ENCODE measurements around the gene WDR73. TPM values are rescaled to one million over a fixed set of nuclear protein-coding genes. Genes with fewer than 3 reads are reported as not detected.

WDR73 gene
- total RNA-seq, 1 experiment from 2014 or later: 35.6 TPM

DNA sequence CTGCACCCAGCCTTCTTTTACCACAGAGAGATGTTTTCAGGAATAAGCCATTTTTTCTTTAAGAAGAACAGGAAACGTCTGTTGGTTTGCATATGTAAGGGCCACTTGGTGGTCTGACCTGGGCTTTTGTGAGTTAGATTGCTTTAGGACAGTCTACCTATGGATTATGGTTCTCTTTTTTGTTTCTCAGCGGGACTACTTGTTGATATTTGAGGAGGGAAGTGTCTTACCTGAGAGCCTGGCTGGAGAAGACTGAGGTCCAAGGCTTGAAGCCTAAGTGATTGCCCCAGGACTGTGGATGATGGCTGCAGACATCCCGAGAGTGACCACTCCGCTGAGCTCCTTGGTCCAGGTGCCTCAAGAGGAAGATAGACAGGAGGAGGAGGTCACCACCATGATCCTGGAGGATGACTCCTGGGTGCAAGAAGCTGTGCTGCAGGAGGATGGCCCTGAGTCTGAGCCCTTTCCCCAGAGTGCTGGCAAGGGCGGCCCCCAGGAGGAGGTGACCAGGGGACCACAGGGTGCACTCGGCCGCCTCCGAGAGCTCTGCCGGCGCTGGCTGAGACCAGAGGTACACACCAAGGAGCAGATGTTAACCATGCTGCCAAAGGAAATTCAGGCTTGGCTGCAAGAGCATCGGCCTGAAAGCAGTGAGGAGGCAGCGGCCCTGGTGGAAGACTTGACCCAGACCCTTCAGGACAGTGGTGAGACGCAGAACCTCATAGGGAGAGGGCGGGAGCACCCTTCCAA is 50.3 kb downstream of the WDR73 start:
- BruUV-seq (replicated peaks): no TSS peak
- Histone ChIP-seq H2AFZ (ENCODE audit: low read depth, low read length, poor library complexity, severe bottlenecking) (no peak overlapping the region), H3K9ac (ENCODE audit: low read length) (no peak overlapping the region), H3K9me3 (ENCODE audit: control insufficient read depth in 1 of 2, insufficient read depth in 1 of 2, low read depth in 1 of 2, low read length in 2 of 2) (no peaks in the 10 kb centered on the region), H3K4me3 (replicated peaks in 1 of 2; ENCODE audit: low read depth in 1 of 2, low read length in 2 of 2) (no peak overlapping the region), H3K27me3 (ENCODE audit: insufficient read depth, low read length) (no peaks in the 10 kb centered on the region), H3K79me2 (ENCODE audit: insufficient read depth, low read length) (peaks cover 10% of the 10 kb centered on the region; the same call in 1 of the 2 replicates), H3K27ac (ENCODE audit: low read depth, low read length) (no peak overlapping the region), H4K20me1 (ENCODE audit: insufficient read depth) (no peaks in the 10 kb centered on the region), H3K36me3 (ENCODE audit: control insufficient read depth in 1 of 2, insufficient read depth in 2 of 2, low read length in 2 of 2) (peaks cover 4 to 30% of the 10 kb centered on the region in 2 experiments; a peak in 3 of 4 replicates), H3K4me2 (ENCODE audit: low read length) (no peak overlapping the region), H3K4me1 (ENCODE audit: control insufficient read depth in 1 of 2, insufficient read depth in 2 of 2, low read length in 2 of 2) (peaks cover 2 to 11% of the 10 kb centered on the region in 2 experiments), H3K9me2 (ENCODE audit: insufficient read depth) (no peaks in the 10 kb centered on the region)
- DNase-seq (ENCODE audit: low read depth, low spot score): no peak
- TF ChIP-seq SP1 (IDR thresholded peaks at IDR 0.05; ENCODE audit: low read depth) (no peak), CEBPB (IDR thresholded peaks at IDR 0.05; ENCODE audit: low read depth) (no peak), ZNF274 (IDR thresholded peaks at IDR 0.05; ENCODE audit: low read depth, low read length) (no peak), JUND (IDR thresholded peaks at IDR 0.05) (no peak), CBX3 (IDR thresholded peaks at IDR 0.05; ENCODE audit: low read depth) (no peak), ZFX (IDR thresholded peaks at IDR 0.05) (no peak), SRF (IDR thresholded peaks at IDR 0.05; ENCODE audit: low read depth) (no peak), EGR1 (IDR thresholded peaks at IDR 0.05; ENCODE audit: low read depth) (no peak), FOSL1 (IDR thresholded peaks at IDR 0.05; ENCODE audit: low read depth) (no peak), SIN3A (IDR thresholded peaks at IDR 0.05; ENCODE audit: low read depth) (no peak), YY1 (IDR thresholded peaks at IDR 0.05; ENCODE audit: extremely low read depth, insufficient replicate concordance, low read depth, low read length) (no peak), TCF7L2 (IDR thresholded peaks at IDR 0.05; ENCODE audit: borderline replicate concordance, extremely low read depth, insufficient read depth, insufficient read length) (no peak), EZH2phosphoT487 (IDR thresholded peaks at IDR 0.05; ENCODE audit: borderline replicate concordance) (no peak), POLR2AphosphoS5 (IDR thresholded peaks at IDR 0.05; ENCODE audit: low read depth, low read length) (no peak), EZH2 (IDR thresholded peaks at IDR 0.05) (no peak)
- TF ChIP-seq, protein P1, sequence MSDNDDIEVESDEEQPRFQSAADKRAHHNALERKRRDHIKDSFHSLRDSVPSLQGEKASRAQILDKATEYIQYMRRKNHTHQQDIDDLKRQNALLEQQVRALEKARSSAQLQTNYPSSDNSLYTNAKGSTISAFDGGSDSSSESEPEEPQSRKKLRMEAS (IDR thresholded peaks at IDR 0.05): no peak
- TF ChIP-seq, protein P2, sequence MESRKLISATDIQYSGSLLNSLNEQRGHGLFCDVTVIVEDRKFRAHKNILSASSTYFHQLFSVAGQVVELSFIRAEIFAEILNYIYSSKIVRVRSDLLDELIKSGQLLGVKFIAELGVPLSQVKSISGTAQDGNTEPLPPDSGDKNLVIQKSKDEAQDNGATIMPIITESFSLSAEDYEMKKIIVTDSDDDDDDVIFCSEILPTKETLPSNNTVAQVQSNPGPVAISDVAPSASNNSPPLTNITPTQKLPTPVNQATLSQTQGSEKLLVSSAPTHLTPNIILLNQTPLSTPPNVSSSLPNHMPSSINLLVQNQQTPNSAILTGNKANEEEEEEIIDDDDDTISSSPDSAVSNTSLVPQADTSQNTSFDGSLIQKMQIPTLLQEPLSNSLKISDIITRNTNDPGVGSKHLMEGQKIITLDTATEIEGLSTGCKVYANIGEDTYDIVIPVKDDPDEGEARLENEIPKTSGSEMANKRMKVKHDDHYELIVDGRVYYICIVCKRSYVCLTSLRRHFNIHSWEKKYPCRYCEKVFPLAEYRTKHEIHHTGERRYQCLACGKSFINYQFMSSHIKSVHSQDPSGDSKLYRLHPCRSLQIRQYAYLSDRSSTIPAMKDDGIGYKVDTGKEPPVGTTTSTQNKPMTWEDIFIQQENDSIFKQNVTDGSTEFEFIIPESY (IDR thresholded peaks at IDR 0.05; ENCODE audit: extremely low read depth, insufficient replicate concordance, low read length): no peak
- TF ChIP-seq, protein P3, sequence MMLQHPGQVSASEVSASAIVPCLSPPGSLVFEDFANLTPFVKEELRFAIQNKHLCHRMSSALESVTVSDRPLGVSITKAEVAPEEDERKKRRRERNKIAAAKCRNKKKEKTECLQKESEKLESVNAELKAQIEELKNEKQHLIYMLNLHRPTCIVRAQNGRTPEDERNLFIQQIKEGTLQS (IDR thresholded peaks at IDR 0.05): no peak
- TF ChIP-seq, protein P4, sequence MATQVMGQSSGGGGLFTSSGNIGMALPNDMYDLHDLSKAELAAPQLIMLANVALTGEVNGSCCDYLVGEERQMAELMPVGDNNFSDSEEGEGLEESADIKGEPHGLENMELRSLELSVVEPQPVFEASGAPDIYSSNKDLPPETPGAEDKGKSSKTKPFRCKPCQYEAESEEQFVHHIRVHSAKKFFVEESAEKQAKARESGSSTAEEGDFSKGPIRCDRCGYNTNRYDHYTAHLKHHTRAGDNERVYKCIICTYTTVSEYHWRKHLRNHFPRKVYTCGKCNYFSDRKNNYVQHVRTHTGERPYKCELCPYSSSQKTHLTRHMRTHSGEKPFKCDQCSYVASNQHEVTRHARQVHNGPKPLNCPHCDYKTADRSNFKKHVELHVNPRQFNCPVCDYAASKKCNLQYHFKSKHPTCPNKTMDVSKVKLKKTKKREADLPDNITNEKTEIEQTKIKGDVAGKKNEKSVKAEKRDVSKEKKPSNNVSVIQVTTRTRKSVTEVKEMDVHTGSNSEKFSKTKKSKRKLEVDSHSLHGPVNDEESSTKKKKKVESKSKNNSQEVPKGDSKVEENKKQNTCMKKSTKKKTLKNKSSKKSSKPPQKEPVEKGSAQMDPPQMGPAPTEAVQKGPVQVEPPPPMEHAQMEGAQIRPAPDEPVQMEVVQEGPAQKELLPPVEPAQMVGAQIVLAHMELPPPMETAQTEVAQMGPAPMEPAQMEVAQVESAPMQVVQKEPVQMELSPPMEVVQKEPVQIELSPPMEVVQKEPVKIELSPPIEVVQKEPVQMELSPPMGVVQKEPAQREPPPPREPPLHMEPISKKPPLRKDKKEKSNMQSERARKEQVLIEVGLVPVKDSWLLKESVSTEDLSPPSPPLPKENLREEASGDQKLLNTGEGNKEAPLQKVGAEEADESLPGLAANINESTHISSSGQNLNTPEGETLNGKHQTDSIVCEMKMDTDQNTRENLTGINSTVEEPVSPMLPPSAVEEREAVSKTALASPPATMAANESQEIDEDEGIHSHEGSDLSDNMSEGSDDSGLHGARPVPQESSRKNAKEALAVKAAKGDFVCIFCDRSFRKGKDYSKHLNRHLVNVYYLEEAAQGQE (IDR thresholded peaks at IDR 0.05; ENCODE audit: low read depth): no peak
- CTCF ChIA-PET: no interaction called here
- no peak for ATAC-seq
- RAD21 ChIA-PET (ENCODE audit: low non-redundant PET in 1 of 2, low total read pairs in 2 of 2, uncharacterized antibody in 2 of 2, unreplicated experiment in 2 of 2): no interaction called here
- POLR2A ChIA-PET: no interaction called here
- intact Hi-C loops (cut with micrococcal nuclease): no loop called here
